GM06990 (cell line): ENCODE data around the gene ACOX3.
"Not testable (repeated sequence)": the region's sequence is repeated elsewhere in the genome, so short reads cannot be mapped to it uniquely, and the experiment has no call there.

Source experiments
- DNase-seq: peaks from one replicate; pipeline ENCODE4 v3.0.0-alpha.2; 2011; ENCODE audit not compliant: insufficient read length; ENCODE audit errors: extremely low read depth
- H3K27me3 ChIP-seq: replicated peaks from 2 replicates; pipeline ENCODE4 v1.6.0; 2011; ENCODE audit warnings: low read length; ENCODE audit not compliant: control insufficient read depth, insufficient read depth
- H3K36me3 ChIP-seq: 2 replicates; pipeline ENCODE4 v1.5.1; 2011; ENCODE audit warnings: low read length; ENCODE audit not compliant: control insufficient read depth, insufficient read depth
- H3K4me3 ChIP-seq: replicated peaks from 2 replicates; pipeline ENCODE4 v1.5.1; 2011; ENCODE audit warnings: low read depth, mild to moderate bottlenecking, control low read depth, low read length
- CTCF ChIP-seq: IDR thresholded peaks from 2 replicates; pipeline ENCODE4 v1.5.1; 2011; ENCODE audit warnings: low read length, control low read depth, mild to moderate bottlenecking, inconsistent platforms; ENCODE audit not compliant: insufficient read depth, poor library complexity, severe bottlenecking

ACOX3 gene

GRCh38 chr4:8428288-8429097, 12.0 kb downstream of the ACOX3 start:
- peak; percentile 90 for DNase-seq
- peak; percentile 51 for TF ChIP-seq CTCF
- Histone ChIP-seq H3K36me3 (peaks cover 4% of the 10 kb centered on the region; the same call in 1 of the 2 replicates), H3K4me3 (peak overlapping the region; percentile 87), H3K27me3 (no peaks in the 10 kb centered on the region)

DNA sequence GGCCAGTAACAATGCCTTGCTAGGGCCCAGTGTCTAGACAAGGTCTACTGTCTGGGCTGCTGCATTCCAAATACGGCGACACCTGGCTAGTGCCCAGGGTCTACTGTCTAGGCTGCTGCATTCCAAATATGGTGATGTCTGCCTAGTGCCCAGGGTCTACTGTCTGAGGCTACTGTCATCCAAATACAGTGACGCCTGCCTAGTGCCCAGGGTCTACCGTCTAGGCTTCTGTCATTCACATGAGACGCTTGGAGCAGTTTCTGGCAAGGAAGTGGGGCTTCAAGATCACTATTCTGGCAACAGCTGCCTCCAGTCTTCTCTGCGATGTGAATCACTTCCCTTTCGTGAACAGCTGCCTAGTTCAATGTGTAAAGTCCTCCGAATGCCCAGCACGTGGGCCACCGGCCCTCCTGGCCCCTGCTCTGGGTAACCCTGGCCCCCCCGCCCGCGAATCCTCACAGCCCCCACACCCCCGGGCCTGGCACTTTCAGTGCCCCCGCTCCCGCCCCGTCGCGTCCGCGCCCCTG, 12.7 kb downstream of the ACOX3 start:
- Histone ChIP-seq H3K4me3 (peak overlapping the region; percentile 87), H3K27me3 (no peaks in the 10 kb centered on the region), H3K36me3 (peaks cover 4% of the 10 kb centered on the region; the same call in 1 of the 2 replicates)
- no peak for DNase-seq
- TF ChIP-seq CTCF: no peak

- peaks cover 2% of the 10 kb centered on the region; the same call in 1 of the 2 replicates for H3K36me3 ChIP-seq
- H3K4me3 ChIP-seq: peak overlapping the region; percentile 87
- TF ChIP-seq CTCF: no peak
Observed at GRCh38 chr4:8427262-8427661, 13.3 kb downstream of the ACOX3 start.

DNA sequence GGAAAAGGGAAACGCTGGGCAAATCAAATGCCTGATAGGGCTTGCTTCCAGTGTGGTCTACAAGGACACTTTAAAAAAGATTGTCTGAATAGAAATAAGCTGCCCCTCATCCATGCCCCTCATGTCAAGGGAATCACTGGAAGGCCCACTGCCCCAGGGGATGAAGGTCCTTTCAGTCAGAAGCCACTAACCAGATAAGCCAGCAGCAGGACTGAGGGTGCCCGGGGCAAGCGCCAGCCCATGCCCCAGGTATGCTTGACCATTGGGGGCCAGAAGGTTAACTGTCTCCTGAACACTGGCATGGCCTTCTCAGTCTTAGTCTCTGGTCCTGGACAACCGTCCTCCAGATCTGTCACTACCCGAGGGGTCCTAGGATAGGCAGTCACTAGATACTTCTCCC, 17.7 kb downstream of the ACOX3 start:
- no peaks in the 10 kb centered on the region for H3K36me3 ChIP-seq
- no peak for TF ChIP-seq CTCF
- no peak overlapping the region for H3K4me3 ChIP-seq
- H3K27me3 ChIP-seq: no peaks in the 10 kb centered on the region
- DNase-seq: no peak

More at GRCh38 chr4:8427262-8427661, 13.3 kb downstream of the ACOX3 start:
- no peak for DNase-seq
- no peaks in the 10 kb centered on the region for H3K27me3 ChIP-seq

DNA sequence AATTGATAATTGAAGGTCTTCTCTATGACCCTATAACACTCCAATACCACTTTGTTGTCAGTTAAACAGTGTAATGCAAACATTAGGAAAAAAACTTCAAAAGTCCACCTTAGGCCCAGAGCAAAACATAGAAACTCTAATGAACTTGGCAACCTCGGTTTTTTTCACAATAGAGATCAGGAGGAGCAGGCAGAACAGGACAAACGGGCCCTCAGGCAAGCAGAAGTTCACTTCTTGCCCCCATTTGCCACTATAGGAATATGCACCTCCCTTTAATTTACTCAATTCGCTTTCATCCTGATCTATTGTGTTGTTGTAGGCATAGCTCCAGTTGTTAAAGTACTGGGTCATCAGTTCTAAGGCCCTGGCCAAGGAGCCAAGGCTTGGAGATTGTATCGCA, 18.2 kb downstream of the ACOX3 start:
- Histone ChIP-seq H3K27me3 (no peaks in the 10 kb centered on the region), H3K4me3 (no peak overlapping the region), H3K36me3 (no peaks in the 10 kb centered on the region)
- DNase-seq: no peak
- no peak for TF ChIP-seq CTCF

DNA sequence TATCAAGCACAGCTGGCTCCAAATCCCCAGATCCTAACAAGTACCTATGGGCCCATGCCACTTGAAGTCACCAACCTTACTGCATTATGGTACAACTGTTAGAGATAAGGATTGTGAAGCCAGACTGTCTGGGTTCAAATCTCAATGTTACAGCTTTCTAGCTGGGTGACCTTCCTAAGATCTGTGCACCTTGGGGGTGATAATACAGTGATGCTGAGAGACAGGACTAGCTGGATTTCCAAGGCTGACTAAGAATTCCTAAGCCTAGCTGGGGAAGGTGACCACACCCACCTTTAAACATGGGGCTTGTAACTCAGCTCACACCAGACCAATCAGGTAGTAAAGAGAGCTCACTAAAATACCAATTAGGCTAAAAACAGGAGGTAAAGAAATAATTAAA, 20.4 kb downstream of the ACOX3 start:
- DNase-seq: not testable (repeated sequence)

More for the DNA sequence above, 20.4 kb downstream of the ACOX3 start:
- not testable (repeated sequence) for H3K4me3 ChIP-seq, H3K27me3 ChIP-seq, H3K36me3 ChIP-seq
